Upper lobe of left lung (tissue), 4 donors: ENCODE measurements around the gene TVP23B.
"Not testable (repeated sequence)": the region's sequence is repeated elsewhere in the genome, so short reads cannot be mapped to it uniquely, and the experiment has no call there.

Source experiments
- CTCF ChIP-seq, 6 experiments: fragments of 450-650 bp in 4 of 6; fragments of 200-600 bp in 2 of 6; sonication (generic) in 2 of 6; IDR thresholded peaks; one replicate each; pipeline ENCODE4 v1.5.1; 2016 to 2019; ENCODE audit warnings: antibody characterized with exemption in 6 of 6
- POLR2A ChIP-seq, 4 donors: fragments of 450-650 bp; IDR thresholded peaks; one replicate each; pipeline ENCODE4 v1.5.1; 2016 to 2017; ENCODE audit warnings: antibody characterized with exemption in 4 of 4, mild to moderate bottlenecking in 2 of 4

- TF ChIP-seq CTCF, POLR2A (IDR thresholded peaks at IDR 0.05): not testable (repeated sequence)
These were observed 20.8 kb upstream of the TVP23B start for GRCh38 chr17:18760221-18760620.
